ENCODE data around the gene DNPEP. TPM values are rescaled to one million over a fixed set of nuclear protein-coding genes. Genes with fewer than 3 reads are reported as not detected.

Gene DNPEP
- 50.8 and 60.4 TPM in 2 replicates for total RNA-seq

- Histone ChIP-seq H3K36me3 (ENCODE audit: control insufficient read depth, insufficient read depth, low read length) (peaks cover 35% of the 10 kb centered on the region), H3K4me3 (ENCODE audit: low read depth, low read length) (peak within 1 kb of the TSS; percentile 83), H3K27me3 (ENCODE audit: control insufficient read depth, insufficient read depth, low read length) (no peaks in the 10 kb centered on the region)
- DNase-seq (ENCODE audit: low read depth) (peak; percentile 68), FAIRE-seq (no peak)
- TF ChIP-seq CTCF (IDR thresholded peaks at IDR 0.05; ENCODE audit: insufficient read depth, low read length, severe bottlenecking), result no peak
Observed at GRCh38 chr2:219387306-219388120, at the start of gene DNPEP. TSS of gene DNPEP (minus strand) at chr2:219387912. CDS start at chr2:219387794, 118 bp downstream.

GRCh38 chr2:219437141-219437540, 49.4 kb upstream of the DNPEP start:
- Histone ChIP-seq H3K4me3 (ENCODE audit: low read depth, low read length) (no peak overlapping the region), H3K27me3 (ENCODE audit: control insufficient read depth, insufficient read depth, low read length) (peaks cover 4% of the 10 kb centered on the region), H3K36me3 (ENCODE audit: control insufficient read depth, insufficient read depth, low read length) (no peaks in the 10 kb centered on the region)
- TF ChIP-seq CTCF (IDR thresholded peaks at IDR 0.05; ENCODE audit: insufficient read depth, low read length, severe bottlenecking), result no peak
- no peak for DNase-seq (ENCODE audit: low read depth)
- no peak for FAIRE-seq

GRCh38 chr2:219436491-219436890, 48.8 kb upstream of the DNPEP start:
- Histone ChIP-seq H3K27me3 (ENCODE audit: control insufficient read depth, insufficient read depth, low read length) (peaks cover 4% of the 10 kb centered on the region), H3K4me3 (ENCODE audit: low read depth, low read length) (no peak overlapping the region), H3K36me3 (ENCODE audit: control insufficient read depth, insufficient read depth, low read length) (no peaks in the 10 kb centered on the region)
- TF ChIP-seq CTCF (IDR thresholded peaks at IDR 0.05; ENCODE audit: insufficient read depth, low read length, severe bottlenecking), result no peak
- DNase-seq (ENCODE audit: low read depth) (no peak), FAIRE-seq (no peak)

DNA sequence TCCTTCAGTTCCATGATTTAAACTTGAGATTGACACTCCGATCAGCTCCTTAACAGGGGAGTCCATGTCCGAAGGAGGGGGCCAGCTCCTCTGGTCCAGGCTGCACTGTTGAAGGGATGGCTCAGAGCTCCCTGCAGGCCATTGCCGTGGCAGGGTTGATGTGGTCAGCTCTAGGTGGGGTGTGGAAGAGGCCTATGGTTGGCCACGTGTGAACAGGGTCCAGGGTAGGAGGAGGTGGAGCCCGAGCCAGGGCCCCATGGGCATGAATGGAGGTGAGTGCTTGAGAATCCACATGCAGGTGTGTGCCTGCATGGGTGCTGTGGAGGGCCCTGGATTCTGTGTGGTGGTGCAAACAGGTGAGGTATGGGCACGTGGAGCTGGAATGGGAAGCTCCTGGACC, 48.0 kb upstream of the DNPEP start:
- DNase-seq (ENCODE audit: low read depth) (no peak), FAIRE-seq (no peak)
- Histone ChIP-seq H3K36me3 (ENCODE audit: control insufficient read depth, insufficient read depth, low read length) (no peaks in the 10 kb centered on the region), H3K4me3 (ENCODE audit: low read depth, low read length) (no peak overlapping the region), H3K27me3 (ENCODE audit: control insufficient read depth, insufficient read depth, low read length) (peaks cover 4% of the 10 kb centered on the region)
- no peak for TF ChIP-seq CTCF (IDR thresholded peaks at IDR 0.05; ENCODE audit: insufficient read depth, low read length, severe bottlenecking)

DNA sequence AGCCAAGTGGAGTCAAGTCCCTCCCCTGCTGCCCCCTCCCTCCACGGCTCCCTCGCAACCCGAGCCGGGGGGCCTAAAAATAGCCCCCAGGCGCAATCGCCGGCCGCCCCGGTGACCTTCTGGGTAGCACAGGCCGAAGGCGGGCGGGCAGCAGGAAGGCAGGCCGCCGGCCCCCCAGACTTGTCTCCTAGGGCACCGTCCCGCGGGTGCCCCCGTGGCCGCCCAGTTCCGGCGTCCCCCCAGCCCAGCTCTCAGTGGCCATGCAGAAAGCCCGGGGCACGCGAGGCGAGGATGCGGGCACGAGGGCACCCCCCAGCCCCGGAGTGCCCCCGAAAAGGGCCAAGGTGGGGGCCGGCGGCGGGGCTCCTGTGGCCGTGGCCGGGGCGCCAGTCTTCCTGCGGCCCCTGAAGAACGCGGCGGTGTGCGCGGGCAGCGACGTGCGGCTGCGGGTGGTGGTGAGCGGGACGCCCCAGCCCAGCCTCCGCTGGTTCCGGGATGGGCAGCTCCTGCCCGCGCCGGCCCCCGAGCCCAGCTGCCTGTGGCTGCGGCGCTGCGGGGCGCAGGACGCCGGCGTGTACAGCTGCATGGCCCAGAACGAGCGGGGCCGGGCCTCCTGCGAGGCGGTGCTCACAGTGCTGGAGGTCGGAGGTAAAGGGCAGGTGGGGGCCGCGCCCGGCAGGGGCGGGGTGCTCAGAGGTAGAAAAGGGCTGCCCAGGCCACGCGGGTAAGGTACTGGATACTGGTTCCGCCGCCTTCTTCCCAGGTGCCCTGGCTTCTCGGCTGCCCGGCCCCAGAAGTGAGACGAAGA, 47.2 kb upstream of the DNPEP start, which contains the start of gene SPEG:
TSS of gene SPEG (plus strand) at position 126 of the 808 bp plus-strand sequence. CDS start at position 261, 135 bp downstream.
- H3K36me3 ChIP-seq (ENCODE audit: control insufficient read depth, insufficient read depth, low read length), result no peaks in the 10 kb centered on the region
- TF ChIP-seq CTCF (IDR thresholded peaks at IDR 0.05; ENCODE audit: insufficient read depth, low read length, severe bottlenecking), result no peak
- H3K27me3 ChIP-seq (ENCODE audit: control insufficient read depth, insufficient read depth, low read length), result peaks cover 4% of the 10 kb centered on the region
- DNase-seq (ENCODE audit: low read depth) (no peak), FAIRE-seq (no peak)
- no peak within 1 kb of the TSS for H3K4me3 ChIP-seq (ENCODE audit: low read depth, low read length)
